RWPE1 (cell line): ENCODE results near the gene SLC9A9.

Experiments used
- CTCF ChIA-PET: fragments of 350-600 bp; sonication (Branson Sonifier 250); formaldehyde crosslinking; extraction: SDS; loops from one replicate; lab custom pipeline; 2021; lab: Yijun Ruan, JAX
- POLR2A ChIA-PET: fragments of 400-600 bp; formaldehyde crosslinking; extraction: SDS; loops from one replicate; lab custom pipeline; 2020; ENCODE audit warnings: antibody characterized with exemption; ENCODE audit not compliant: low non-redundant PET; lab: Yijun Ruan, JAX
- DNase-seq: peaks from one replicate; pipeline ENCODE4 v3.0.0; 2012; ENCODE audit warnings: low spot score
- H3K27ac ChIP-seq: fragments of 450-650 bp; 2 replicates; pipeline ENCODE4 v1.5.1; 2017
- CTCF ChIP-seq: fragments of 450-650 bp; conservative IDR thresholded peaks from 2 replicates; pipeline ENCODE4 v1.5.1; 2017; ENCODE audit warnings: low read depth, mild to moderate bottlenecking

SLC9A9 gene

GRCh38 chr3:143573610-143574303, 274.5 kb downstream of the SLC9A9 start:
- TF ChIP-seq CTCF = no peak
- DNase-seq = no peak
- no peak overlapping the region for H3K27ac ChIP-seq
- CTCF ChIA-PET = interaction anchor here (0.5 kb wide), 1 partner anchor 745 kb away, joined by 3 read pairs; no protein-coding TSS in a partner anchor
- POLR2A ChIA-PET = no interaction called here

GRCh38 chr3:143571548-143571947, 276.7 kb downstream of the SLC9A9 start:
- TF ChIP-seq CTCF = no peak
- ChIA-PET POLR2A (no interaction called here), CTCF (no interaction called here)
- no peak overlapping the region for H3K27ac ChIP-seq
- DNase-seq = no peak

- ChIA-PET CTCF (no interaction called here), POLR2A (no interaction called here)
- no peak for DNase-seq
- no peak overlapping the region for H3K27ac ChIP-seq
- TF ChIP-seq CTCF = no peak
These were observed 280.4 kb downstream of the SLC9A9 start for GRCh38 chr3:143567823-143568222.

GRCh38 chr3:143565951-143566350, 282.3 kb downstream of the SLC9A9 start:
- no peak for TF ChIP-seq CTCF
- ChIA-PET POLR2A (no interaction called here), CTCF (no interaction called here)
- no peak overlapping the region for H3K27ac ChIP-seq
- DNase-seq = no peak

GRCh38 chr3:143563786-143564185, 284.5 kb downstream of the SLC9A9 start:
- no peak overlapping the region for H3K27ac ChIP-seq
- DNase-seq = no peak
- TF ChIP-seq CTCF = no peak
- CTCF ChIA-PET = no interaction called here
- POLR2A ChIA-PET = no interaction called here

GRCh38 chr3:143562789-143563188, 285.5 kb downstream of the SLC9A9 start:
- H3K27ac ChIP-seq = no peak overlapping the region
- no peak for DNase-seq
- CTCF ChIA-PET = no interaction called here
- POLR2A ChIA-PET = no interaction called here
- TF ChIP-seq CTCF = no peak
